ENCODE data around the gene ARRB2. TPM values are rescaled to one million over a fixed set of nuclear protein-coding genes. Genes with fewer than 3 reads are reported as not detected.

ARRB2 gene
- total and polyA plus RNA-seq, 2 of the 13 experiments (the other 11 are each of a cell fraction or from before 2014, with no cell fraction given): 21.5 to 49.2 TPM

DNA sequence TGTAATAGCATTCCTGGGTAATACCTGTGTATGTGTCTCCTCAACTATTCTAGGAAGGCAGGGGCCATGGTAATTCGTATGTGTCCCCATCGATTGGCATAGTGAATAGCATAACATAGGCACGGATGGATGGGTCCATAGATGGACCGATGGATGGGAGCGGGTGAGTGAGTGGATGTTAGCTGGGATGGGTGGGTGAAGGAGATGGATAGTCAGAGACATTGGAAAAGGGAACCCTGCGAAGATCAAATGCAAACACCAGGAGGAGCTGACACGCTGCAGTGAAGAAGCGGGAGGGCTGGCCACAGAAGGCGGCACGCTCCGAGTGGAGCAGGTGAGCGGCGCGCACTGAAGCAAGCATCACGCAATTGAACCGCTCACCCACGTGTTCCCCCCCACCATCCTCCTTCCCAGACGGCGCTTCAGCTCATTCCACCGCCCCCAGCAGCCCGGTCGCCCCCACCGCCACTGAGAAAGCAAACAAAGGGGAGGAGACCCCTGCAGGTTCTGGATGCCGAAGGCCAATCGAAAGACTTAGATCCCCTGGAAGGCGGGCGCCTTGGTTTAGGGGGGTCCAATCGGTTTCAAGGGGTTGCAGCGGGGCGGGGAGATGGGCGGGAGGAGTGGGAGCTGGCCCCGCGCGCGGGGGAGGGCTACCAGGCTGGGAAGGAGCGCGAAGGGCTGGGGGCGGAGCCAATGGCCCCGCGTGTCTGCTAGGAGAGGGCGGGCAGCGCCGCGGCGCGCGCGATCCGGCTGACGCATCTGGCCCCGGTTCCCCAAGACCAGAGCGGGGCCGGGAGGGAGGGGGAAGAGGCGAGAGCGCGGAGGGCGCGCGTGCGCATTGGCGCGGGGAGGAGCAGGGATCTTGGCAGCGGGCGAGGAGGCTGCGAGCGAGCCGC lies at the start of gene ARRB2 (continued):
- TF ChIP-seq, protein P1, sequence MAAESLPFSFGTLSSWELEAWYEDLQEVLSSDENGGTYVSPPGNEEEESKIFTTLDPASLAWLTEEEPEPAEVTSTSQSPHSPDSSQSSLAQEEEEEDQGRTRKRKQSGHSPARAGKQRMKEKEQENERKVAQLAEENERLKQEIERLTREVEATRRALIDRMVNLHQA (CRISPR knock-in tag; IDR thresholded peaks at IDR 0.05): no peak
- TF ChIP-seq ZNF766 (CRISPR knock-in tag; IDR thresholded peaks at IDR 0.05; ENCODE audit: borderline replicate concordance) (no peak), SP1 (IDR thresholded peaks at IDR 0.05) (no peak), SP1 (CRISPR knock-in tag; IDR thresholded peaks at IDR 0.05) (peak; percentile 58), ZNF484 (CRISPR knock-in tag; IDR thresholded peaks at IDR 0.05; ENCODE audit: borderline replicate concordance, low read depth) (no peak), ZNF589 (CRISPR knock-in tag; conservative IDR thresholded peaks at IDR 0.05) (0 out of 2 replicates have a peak, but pooled peaks have one; percentile 34), ZFP82 (CRISPR knock-in tag; IDR thresholded peaks at IDR 0.05; ENCODE audit: borderline replicate concordance) (no peak), ZNF180 (CRISPR knock-in tag; IDR thresholded peaks at IDR 0.05; ENCODE audit: borderline replicate concordance, low read depth) (no peak), HDAC1 (CRISPR knock-in tag; IDR thresholded peaks at IDR 0.05) (peak; percentile 76; the same call in 1 of the 2 replicates), SMAD9 (CRISPR knock-in tag; IDR thresholded peaks at IDR 0.05) (no peak), ZC3H4 (CRISPR knock-in tag; IDR thresholded peaks at IDR 0.05; ENCODE audit: borderline replicate concordance) (no peak), EEA1 (CRISPR knock-in tag; IDR thresholded peaks at IDR 0.05; ENCODE audit: borderline replicate concordance) (no peak), KMT2A (CRISPR knock-in tag; IDR thresholded peaks at IDR 0.05) (no peak), U2AF2 (IDR thresholded peaks at IDR 0.05; ENCODE audit: low read depth, low read length) (no peak), SIX4 (CRISPR knock-in tag; IDR thresholded peaks at IDR 0.05) (no peak), ISL2 (CRISPR knock-in tag; IDR thresholded peaks at IDR 0.05) (no peak), HNRNPUL1 (IDR thresholded peaks at IDR 0.05; ENCODE audit: low read depth, low read length) (no peak), MAFF (IDR thresholded peaks at IDR 0.05; ENCODE audit: low read depth, low read length) (no peak)
- TF ChIP-seq, protein P2, sequence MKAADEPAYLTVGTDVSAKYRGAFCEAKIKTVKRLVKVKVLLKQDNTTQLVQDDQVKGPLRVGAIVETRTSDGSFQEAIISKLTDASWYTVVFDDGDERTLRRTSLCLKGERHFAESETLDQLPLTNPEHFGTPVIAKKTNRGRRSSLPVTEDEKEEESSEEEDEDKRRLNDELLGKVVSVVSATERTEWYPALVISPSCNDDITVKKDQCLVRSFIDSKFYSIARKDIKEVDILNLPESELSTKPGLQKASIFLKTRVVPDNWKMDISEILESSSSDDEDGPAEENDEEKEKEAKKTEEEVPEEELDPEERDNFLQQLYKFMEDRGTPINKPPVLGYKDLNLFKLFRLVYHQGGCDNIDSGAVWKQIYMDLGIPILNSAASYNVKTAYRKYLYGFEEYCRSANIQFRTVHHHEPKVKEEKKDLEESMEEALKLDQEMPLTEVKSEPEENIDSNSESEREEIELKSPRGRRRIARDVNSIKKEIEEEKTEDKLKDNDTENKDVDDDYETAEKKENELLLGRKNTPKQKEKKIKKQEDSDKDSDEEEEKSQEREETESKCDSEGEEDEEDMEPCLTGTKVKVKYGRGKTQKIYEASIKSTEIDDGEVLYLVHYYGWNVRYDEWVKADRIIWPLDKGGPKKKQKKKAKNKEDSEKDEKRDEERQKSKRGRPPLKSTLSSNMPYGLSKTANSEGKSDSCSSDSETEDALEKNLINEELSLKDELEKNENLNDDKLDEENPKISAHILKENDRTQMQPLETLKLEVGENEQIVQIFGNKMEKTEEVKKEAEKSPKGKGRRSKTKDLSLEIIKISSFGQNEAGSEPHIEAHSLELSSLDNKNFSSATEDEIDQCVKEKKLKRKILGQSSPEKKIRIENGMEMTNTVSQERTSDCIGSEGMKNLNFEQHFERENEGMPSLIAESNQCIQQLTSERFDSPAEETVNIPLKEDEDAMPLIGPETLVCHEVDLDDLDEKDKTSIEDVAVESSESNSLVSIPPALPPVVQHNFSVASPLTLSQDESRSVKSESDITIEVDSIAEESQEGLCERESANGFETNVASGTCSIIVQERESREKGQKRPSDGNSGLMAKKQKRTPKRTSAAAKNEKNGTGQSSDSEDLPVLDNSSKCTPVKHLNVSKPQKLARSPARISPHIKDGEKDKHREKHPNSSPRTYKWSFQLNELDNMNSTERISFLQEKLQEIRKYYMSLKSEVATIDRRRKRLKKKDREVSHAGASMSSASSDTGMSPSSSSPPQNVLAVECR (CRISPR knock-in tag; IDR thresholded peaks at IDR 0.05; ENCODE audit: borderline replicate concordance): peak; percentile 77
- TF ChIP-seq, protein P3, sequence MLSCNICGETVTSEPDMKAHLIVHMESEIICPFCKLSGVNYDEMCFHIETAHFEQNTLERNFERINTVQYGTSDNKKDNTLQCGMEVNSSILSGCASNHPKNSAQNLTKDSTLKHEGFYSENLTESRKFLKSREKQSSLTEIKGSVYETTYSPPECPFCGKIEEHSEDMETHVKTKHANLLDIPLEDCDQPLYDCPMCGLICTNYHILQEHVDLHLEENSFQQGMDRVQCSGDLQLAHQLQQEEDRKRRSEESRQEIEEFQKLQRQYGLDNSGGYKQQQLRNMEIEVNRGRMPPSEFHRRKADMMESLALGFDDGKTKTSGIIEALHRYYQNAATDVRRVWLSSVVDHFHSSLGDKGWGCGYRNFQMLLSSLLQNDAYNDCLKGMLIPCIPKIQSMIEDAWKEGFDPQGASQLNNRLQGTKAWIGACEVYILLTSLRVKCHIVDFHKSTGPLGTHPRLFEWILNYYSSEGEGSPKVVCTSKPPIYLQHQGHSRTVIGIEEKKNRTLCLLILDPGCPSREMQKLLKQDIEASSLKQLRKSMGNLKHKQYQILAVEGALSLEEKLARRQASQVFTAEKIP (CRISPR knock-in tag; IDR thresholded peaks at IDR 0.05; ENCODE audit: borderline replicate concordance): no peak
- TF ChIP-seq, protein P4, sequence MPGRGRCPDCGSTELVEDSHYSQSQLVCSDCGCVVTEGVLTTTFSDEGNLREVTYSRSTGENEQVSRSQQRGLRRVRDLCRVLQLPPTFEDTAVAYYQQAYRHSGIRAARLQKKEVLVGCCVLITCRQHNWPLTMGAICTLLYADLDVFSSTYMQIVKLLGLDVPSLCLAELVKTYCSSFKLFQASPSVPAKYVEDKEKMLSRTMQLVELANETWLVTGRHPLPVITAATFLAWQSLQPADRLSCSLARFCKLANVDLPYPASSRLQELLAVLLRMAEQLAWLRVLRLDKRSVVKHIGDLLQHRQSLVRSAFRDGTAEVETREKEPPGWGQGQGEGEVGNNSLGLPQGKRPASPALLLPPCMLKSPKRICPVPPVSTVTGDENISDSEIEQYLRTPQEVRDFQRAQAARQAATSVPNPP (CRISPR knock-in tag; IDR thresholded peaks at IDR 0.05): no peak

Measured in HepG2 (cell line).